Chondrocyte (in vitro differentiated cells): ENCODE measurements around the gene SNX22. TPM values are rescaled to one million over a fixed set of nuclear protein-coding genes. Genes with fewer than 3 reads are reported as not detected.
A peak's percentile ranks its signal among the peaks of the same experiment; 100 is the strongest.

ENCODE experiments used
- DNase-seq: peaks from one replicate; pipeline ENCODE4 v3.0.0; 2021; ENCODE audit warnings: mixed read lengths, low spot score
- H3K27ac Mint-ChIP-seq: one replicate; pipeline ENCODE4 v1.8.0; 2021; ENCODE audit warnings: mild to moderate bottlenecking, moderate library complexity, mixed read lengths; ENCODE audit not compliant: unreplicated experiment
- H3K27me3 Mint-ChIP-seq: 2 replicates; pipeline ENCODE4 v1.8.0; 2021; ENCODE audit warnings: low read depth, mixed read lengths
- H3K36me3 Mint-ChIP-seq: 2 replicates; pipeline ENCODE4 v1.8.0; 2021; ENCODE audit warnings: low read depth, mixed read lengths
- H3K4me1 Mint-ChIP-seq: 2 replicates; pipeline ENCODE4 v1.8.0; 2021; ENCODE audit warnings: low read depth, mild to moderate bottlenecking, mixed read lengths
- H3K4me3 Mint-ChIP-seq: one replicate; pipeline ENCODE4 v1.8.0; 2021; ENCODE audit warnings: mild to moderate bottlenecking, moderate library complexity, mixed read lengths; ENCODE audit not compliant: unreplicated experiment
- H3K9me3 Mint-ChIP-seq: 2 replicates; pipeline ENCODE4 v1.8.0; 2021; ENCODE audit warnings: low read depth, mixed read lengths
- total RNA-seq: library from RNA; stranded (reverse); gene quantifications from 3 replicates; pipeline ENCODE4 v1.2.1, GENCODE V29; 2021
- TF ChIP-seq, protein P1 (sequence below): fragments of 200-600 bp; sonication (generic); IDR thresholded peaks from 2 replicates; pipeline ENCODE4 v1.5.0; 2021; ENCODE audit warnings: antibody characterized with exemption, mild to moderate bottlenecking, moderate library complexity

The SNX22 gene
- total RNA-seq, 1 donor from 2014 or later: 0.15 TPM

- H3K36me3 Mint-ChIP-seq: peaks cover 4% of the 10 kb centered on the region
- H3K4me3 Mint-ChIP-seq: no peak overlapping the region
- H3K9me3 Mint-ChIP-seq: no peaks in the 10 kb centered on the region
- no peak overlapping the region for H3K27ac Mint-ChIP-seq
- no peak for DNase-seq
- peaks cover 16% of the 10 kb centered on the region for H3K4me1 Mint-ChIP-seq
- no peaks in the 10 kb centered on the region for H3K27me3 Mint-ChIP-seq
- TF ChIP-seq, protein P1, sequence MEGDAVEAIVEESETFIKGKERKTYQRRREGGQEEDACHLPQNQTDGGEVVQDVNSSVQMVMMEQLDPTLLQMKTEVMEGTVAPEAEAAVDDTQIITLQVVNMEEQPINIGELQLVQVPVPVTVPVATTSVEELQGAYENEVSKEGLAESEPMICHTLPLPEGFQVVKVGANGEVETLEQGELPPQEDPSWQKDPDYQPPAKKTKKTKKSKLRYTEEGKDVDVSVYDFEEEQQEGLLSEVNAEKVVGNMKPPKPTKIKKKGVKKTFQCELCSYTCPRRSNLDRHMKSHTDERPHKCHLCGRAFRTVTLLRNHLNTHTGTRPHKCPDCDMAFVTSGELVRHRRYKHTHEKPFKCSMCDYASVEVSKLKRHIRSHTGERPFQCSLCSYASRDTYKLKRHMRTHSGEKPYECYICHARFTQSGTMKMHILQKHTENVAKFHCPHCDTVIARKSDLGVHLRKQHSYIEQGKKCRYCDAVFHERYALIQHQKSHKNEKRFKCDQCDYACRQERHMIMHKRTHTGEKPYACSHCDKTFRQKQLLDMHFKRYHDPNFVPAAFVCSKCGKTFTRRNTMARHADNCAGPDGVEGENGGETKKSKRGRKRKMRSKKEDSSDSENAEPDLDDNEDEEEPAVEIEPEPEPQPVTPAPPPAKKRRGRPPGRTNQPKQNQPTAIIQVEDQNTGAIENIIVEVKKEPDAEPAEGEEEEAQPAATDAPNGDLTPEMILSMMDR: no peak
Measured at GRCh38 chr15:64148168-64148567, 3.4 kb upstream of the SNX22 start.

GRCh38 chr15:64148581-64148980, 3.0 kb upstream of the SNX22 start:
- no peak for DNase-seq
- Mint-ChIP-seq H3K36me3 (peaks cover 4% of the 10 kb centered on the region), H3K9me3 (no peaks in the 10 kb centered on the region), H3K27me3 (no peaks in the 10 kb centered on the region), H3K4me1 (peaks cover 19% of the 10 kb centered on the region), H3K4me3 (no peak overlapping the region), H3K27ac (no peak overlapping the region)
- TF ChIP-seq, protein P1: no peak

GRCh38 chr15:64149424-64149823, 2.1 kb upstream of the SNX22 start:
- DNase-seq: no peak
- Mint-ChIP-seq H3K9me3 (no peaks in the 10 kb centered on the region), H3K36me3 (peaks cover 4% of the 10 kb centered on the region), H3K27ac (no peak overlapping the region), H3K27me3 (no peaks in the 10 kb centered on the region), H3K4me3 (no peak overlapping the region), H3K4me1 (peaks cover 22% of the 10 kb centered on the region)
- TF ChIP-seq, protein P1: no peak

DNA sequence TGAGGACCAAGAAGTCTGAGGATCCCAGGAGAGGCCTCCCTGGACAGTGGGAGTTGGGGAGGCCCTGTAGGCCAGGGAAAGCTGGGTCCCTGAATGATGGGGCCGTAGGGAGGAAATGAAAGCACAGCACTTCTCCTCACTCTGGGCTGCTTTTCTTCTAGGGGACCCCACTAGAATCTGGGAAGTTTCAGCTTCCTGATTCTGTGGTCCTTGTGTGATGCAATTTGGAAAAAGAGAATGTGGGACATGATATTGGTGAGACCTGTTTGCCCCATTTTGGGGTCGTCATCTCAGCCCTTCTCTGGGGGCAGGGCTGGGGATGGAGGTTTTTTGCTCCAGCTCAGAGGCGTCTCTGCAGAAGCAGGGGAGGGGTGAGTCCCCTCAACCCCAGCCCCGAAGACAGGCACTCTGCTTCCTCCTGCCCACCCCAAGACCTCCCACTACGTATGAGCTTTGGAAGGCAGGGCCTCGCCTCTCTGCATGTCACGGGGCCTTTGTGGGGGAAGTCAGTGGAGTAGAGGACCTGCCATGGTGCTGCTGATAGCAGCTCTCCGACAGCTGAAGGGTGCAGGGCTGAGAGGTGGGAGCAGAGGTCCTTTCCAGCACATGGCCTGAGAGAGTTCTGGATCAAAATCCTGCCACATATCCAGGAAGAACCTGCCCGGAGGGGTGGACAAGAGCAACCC, 1.5 kb upstream of the SNX22 start:
- Mint-ChIP-seq H3K27ac (no peak overlapping the region), H3K9me3 (no peaks in the 10 kb centered on the region), H3K4me3 (no peak overlapping the region), H3K27me3 (no peaks in the 10 kb centered on the region), H3K4me1 (peaks cover 17% of the 10 kb centered on the region), H3K36me3 (peaks cover 2% of the 10 kb centered on the region)
- DNase-seq: no peak
- TF ChIP-seq, protein P1: no peak

DNA sequence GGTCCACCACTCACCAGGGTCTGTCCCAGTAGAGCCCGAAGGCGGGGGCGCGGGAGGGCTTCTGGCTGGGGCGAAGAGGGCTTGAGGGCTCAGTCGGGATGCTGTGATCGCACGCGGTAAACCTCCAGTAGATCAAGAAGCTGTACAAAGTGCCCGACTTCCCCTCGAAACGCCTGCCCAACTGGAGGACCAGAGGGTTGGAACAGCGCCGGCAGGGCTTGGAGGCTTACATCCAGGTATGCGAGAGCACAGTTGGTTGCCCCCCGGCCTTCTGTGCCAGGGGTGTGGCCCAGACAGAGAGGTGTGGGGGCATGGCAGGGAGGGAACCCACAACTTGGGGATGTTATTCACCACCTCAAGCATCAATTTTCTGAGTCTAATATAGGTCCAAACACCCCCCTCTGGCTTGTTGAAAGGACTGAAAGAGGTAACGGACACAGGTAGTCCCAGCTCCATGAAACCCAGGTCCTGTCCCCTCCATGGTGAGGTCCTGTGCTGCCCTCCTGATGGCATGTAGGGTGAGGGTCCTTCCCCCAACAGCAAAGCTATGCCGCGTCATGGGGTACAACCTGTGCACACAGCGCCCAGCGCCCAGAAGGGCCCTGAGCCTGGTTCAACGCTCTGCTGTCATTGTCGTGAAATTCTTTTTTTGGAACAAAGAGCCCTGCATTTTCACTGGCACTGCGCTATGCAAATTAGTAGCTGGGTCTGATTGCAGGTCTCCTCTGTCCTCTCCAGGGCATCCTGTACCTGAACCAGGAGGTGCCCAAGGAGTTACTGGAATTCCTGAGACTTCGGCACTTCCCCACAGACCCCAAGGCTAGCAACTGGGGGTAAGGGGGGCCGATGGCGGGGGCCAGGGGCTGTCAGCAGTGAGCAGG, 1.2 kb downstream of the SNX22 start:
- Mint-ChIP-seq H3K9me3 (no peaks in the 10 kb centered on the region), H3K4me1 (peaks cover 13% of the 10 kb centered on the region), H3K36me3 (peaks cover 18% of the 10 kb centered on the region), H3K27me3 (no peaks in the 10 kb centered on the region), H3K27ac (no peak overlapping the region), H3K4me3 (peak overlapping the region; percentile 16)
- no peak for DNase-seq
- TF ChIP-seq, protein P1: no peak
